ENCODE measurements around the gene EPS8L2.

DNA sequence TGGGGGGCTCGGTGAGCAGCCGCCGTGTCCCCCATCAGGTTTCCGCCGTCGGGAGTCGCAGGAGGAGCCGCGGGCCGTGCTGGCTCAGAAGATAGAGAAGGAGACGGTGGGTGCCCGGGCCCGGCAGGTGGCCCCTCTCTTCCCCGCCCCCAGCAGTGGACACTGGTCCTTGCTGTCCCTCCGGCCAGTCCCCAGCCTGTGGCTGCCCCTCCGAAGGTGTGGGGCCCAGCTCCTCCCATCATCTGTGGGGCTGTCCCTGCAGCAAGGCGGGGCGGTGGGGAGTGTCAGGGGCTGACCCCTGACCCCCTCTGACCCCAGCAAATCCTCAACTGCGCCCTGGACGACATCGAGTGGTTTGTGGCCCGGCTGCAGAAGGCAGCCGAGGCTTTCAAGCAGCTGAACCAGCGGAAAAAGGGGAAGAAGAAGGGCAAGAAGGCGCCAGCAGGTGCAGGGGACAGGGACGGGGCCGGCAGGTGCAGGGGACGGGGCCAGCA, 15.3 kb downstream of the EPS8L2 start:
- TF ChIP-seq, protein P1, sequence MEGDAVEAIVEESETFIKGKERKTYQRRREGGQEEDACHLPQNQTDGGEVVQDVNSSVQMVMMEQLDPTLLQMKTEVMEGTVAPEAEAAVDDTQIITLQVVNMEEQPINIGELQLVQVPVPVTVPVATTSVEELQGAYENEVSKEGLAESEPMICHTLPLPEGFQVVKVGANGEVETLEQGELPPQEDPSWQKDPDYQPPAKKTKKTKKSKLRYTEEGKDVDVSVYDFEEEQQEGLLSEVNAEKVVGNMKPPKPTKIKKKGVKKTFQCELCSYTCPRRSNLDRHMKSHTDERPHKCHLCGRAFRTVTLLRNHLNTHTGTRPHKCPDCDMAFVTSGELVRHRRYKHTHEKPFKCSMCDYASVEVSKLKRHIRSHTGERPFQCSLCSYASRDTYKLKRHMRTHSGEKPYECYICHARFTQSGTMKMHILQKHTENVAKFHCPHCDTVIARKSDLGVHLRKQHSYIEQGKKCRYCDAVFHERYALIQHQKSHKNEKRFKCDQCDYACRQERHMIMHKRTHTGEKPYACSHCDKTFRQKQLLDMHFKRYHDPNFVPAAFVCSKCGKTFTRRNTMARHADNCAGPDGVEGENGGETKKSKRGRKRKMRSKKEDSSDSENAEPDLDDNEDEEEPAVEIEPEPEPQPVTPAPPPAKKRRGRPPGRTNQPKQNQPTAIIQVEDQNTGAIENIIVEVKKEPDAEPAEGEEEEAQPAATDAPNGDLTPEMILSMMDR (IDR thresholded peaks at IDR 0.05) = no peak
- no peak for TF ChIP-seq EZH2 (IDR thresholded peaks at IDR 0.05; ENCODE audit: borderline replicate concordance, insufficient read depth, low read depth, low read length, poor library complexity, severe bottlenecking)
